IPS-NIHi7 (cell line): Measurements from ENCODE around the gene ARHGEF19.
"Not testable (repeated sequence)": the region's sequence is repeated elsewhere in the genome, so short reads cannot be mapped to it uniquely, and the experiment has no call there.

Experiments
- DNase-seq: peaks from one replicate; pipeline ENCODE4 v3.0.0; 2012; ENCODE audit warnings: mixed read lengths; ENCODE audit errors: extremely low spot score

ARHGEF19 gene

GRCh38 chr1:16181887-16182719, 30.3 kb downstream of the ARHGEF19 start:
- DNase-seq, result peak; percentile 80

- no peak for DNase-seq
Measured at GRCh38 chr1:16180291-16180824, 32.1 kb downstream of the ARHGEF19 start.

GRCh38 chr1:16178596-16179497, 33.6 kb downstream of the ARHGEF19 start:
- DNase-seq, result no peak

GRCh38 chr1:16177306-16177705, 35.1 kb downstream of the ARHGEF19 start:
- DNase-seq, result no peak

GRCh38 chr1:16176653-16177052, 35.8 kb downstream of the ARHGEF19 start:
- DNase-seq, result no peak

- DNase-seq, result no peak
Measured at GRCh38 chr1:16175610-16176553, 36.6 kb downstream of the ARHGEF19 start.

- no peak for DNase-seq
Measured at GRCh38 chr1:16174886-16175598, 37.4 kb downstream of the ARHGEF19 start.

GRCh38 chr1:16174261-16174868, 38.1 kb downstream of the ARHGEF19 start:
- no peak for DNase-seq

GRCh38 chr1:16173447-16174260, 38.8 kb downstream of the ARHGEF19 start:
- no peak for DNase-seq

GRCh38 chr1:16172964-16173446, 39.4 kb downstream of the ARHGEF19 start:
- no peak for DNase-seq

GRCh38 chr1:16172218-16172830, 40.1 kb downstream of the ARHGEF19 start:
- no peak for DNase-seq

- DNase-seq, result no peak
Measured at GRCh38 chr1:16171314-16172151, 40.9 kb downstream of the ARHGEF19 start.

GRCh38 chr1:16170283-16170673, 42.2 kb downstream of the ARHGEF19 start:
- no peak for DNase-seq

GRCh38 chr1:16168622-16169360, 43.7 kb downstream of the ARHGEF19 start:
- no peak for DNase-seq

GRCh38 chr1:16168144-16168495, 44.3 kb downstream of the ARHGEF19 start:
- not testable (repeated sequence) for DNase-seq

GRCh38 chr1:16167331-16168143, 44.9 kb downstream of the ARHGEF19 start:
- DNase-seq, result peak; percentile 92
